ENCODE data around the gene DCTN1. TPM values are rescaled to one million over a fixed set of nuclear protein-coding genes. Genes with fewer than 3 reads are reported as not detected.

Gene DCTN1
- total RNA-seq (ENCODE audit: unreplicated experiment) = 832 TPM
- long read RNA-seq, full-length matches to known transcripts = 10 of 56 reads
- long read RNA-seq, partial matches to known transcripts = 42 of 56 reads
- long read RNA-seq, other reads (novel, unspliced or antisense) = 4 of 56 reads

- TF ChIP-seq CTCF (IDR thresholded peaks at IDR 0.05; ENCODE audit: partially characterized antibody, unreplicated experiment) = no peak
- Mint-ChIP-seq H3K27ac (ENCODE audit: unreplicated experiment) (peak within 1 kb of the TSS; percentile 86), H3K27me3 (ENCODE audit: unreplicated experiment) (peaks cover 2% of the 10 kb centered on the region), H3K4me1 (ENCODE audit: low read depth, unreplicated experiment) (peaks cover 34% of the 10 kb centered on the region), H3K9me3 (ENCODE audit: unreplicated experiment) (no peaks in the 10 kb centered on the region), H3K36me3 (ENCODE audit: unreplicated experiment) (peaks cover 6% of the 10 kb centered on the region), H3K4me3 (ENCODE audit: unreplicated experiment) (peak within 1 kb of the TSS; percentile 85)
- DNase-seq = peak; percentile 69
These were observed at the start of gene DCTN1 for GRCh38 chr2:74379851-74380789. Gene DCTN1 (minus strand): TSS chr2:74380311. CDS start chr2:74380037, 274 bp downstream.

GRCh38 chr2:74428675-74429074 is 48.6 kb upstream of the DCTN1 start:
- Mint-ChIP-seq H3K9me3 (ENCODE audit: unreplicated experiment) (peaks cover 7% of the 10 kb centered on the region), H3K4me3 (ENCODE audit: unreplicated experiment) (no peak overlapping the region), H3K27me3 (ENCODE audit: unreplicated experiment) (peaks cover 2% of the 10 kb centered on the region), H3K36me3 (ENCODE audit: unreplicated experiment) (no peaks in the 10 kb centered on the region), H3K4me1 (ENCODE audit: low read depth, unreplicated experiment) (peaks cover 3% of the 10 kb centered on the region), H3K27ac (ENCODE audit: unreplicated experiment) (no peak overlapping the region)
- TF ChIP-seq CTCF (IDR thresholded peaks at IDR 0.05; ENCODE audit: partially characterized antibody, unreplicated experiment) = no peak
- DNase-seq = no peak

GRCh38 chr2:74427551-74427950 is 47.4 kb upstream of the DCTN1 start:
- Mint-ChIP-seq H3K27me3 (ENCODE audit: unreplicated experiment) (peaks cover 2% of the 10 kb centered on the region), H3K4me1 (ENCODE audit: low read depth, unreplicated experiment) (peaks cover 3% of the 10 kb centered on the region), H3K36me3 (ENCODE audit: unreplicated experiment) (no peaks in the 10 kb centered on the region), H3K9me3 (ENCODE audit: unreplicated experiment) (peaks cover 11% of the 10 kb centered on the region), H3K27ac (ENCODE audit: unreplicated experiment) (no peak overlapping the region), H3K4me3 (ENCODE audit: unreplicated experiment) (no peak overlapping the region)
- no peak for TF ChIP-seq CTCF (IDR thresholded peaks at IDR 0.05; ENCODE audit: partially characterized antibody, unreplicated experiment)
- no peak for DNase-seq

- H3K36me3 Mint-ChIP-seq (ENCODE audit: unreplicated experiment) = no peaks in the 10 kb centered on the region
These were observed 46.2 kb upstream of the DCTN1 start for GRCh38 chr2:74426181-74426758.

More at GRCh38 chr2:74426181-74426758, 46.2 kb upstream of the DCTN1 start:
- Mint-ChIP-seq H3K27ac (ENCODE audit: unreplicated experiment) (no peak overlapping the region), H3K9me3 (ENCODE audit: unreplicated experiment) (peaks cover 14% of the 10 kb centered on the region), H3K27me3 (ENCODE audit: unreplicated experiment) (peaks cover 8% of the 10 kb centered on the region), H3K4me3 (ENCODE audit: unreplicated experiment) (no peak overlapping the region), H3K4me1 (ENCODE audit: low read depth, unreplicated experiment) (peaks cover 3% of the 10 kb centered on the region)
- no peak for TF ChIP-seq CTCF (IDR thresholded peaks at IDR 0.05; ENCODE audit: partially characterized antibody, unreplicated experiment)
- DNase-seq = no peak

Data from glutamatergic neuron (in vitro differentiated cells).